Brain microvascular endothelial cell (primary cell): ENCODE results near the gene SDK2.

Experiments
- DNase-seq: peaks from one replicate; pipeline ENCODE4 v3.0.0-alpha.2; 2020
- H3K27ac ChIP-seq: fragments of 250-450 bp; sonication (Bioruptor Pico); 2 replicates; pipeline ENCODE4 v1.5.1; 2020; ENCODE audit warnings: mild to moderate bottlenecking, moderate library complexity
- H3K27me3 ChIP-seq: fragments of 250-450 bp; sonication (Bioruptor Pico); replicated peaks from 2 replicates; pipeline ENCODE4 v1.5.1; 2020; ENCODE audit warnings: mild to moderate bottlenecking
- H3K36me3 ChIP-seq: fragments of 250-450 bp; sonication (Bioruptor Pico); replicated peaks from 2 replicates; pipeline ENCODE4 v1.5.1; 2020; ENCODE audit warnings: mild to moderate bottlenecking
- H3K4me3 ChIP-seq: 2 replicates; pipeline ENCODE4 v1.5.1; 2011; ENCODE audit warnings: low read depth, mild to moderate bottlenecking, control low read depth, low read length, moderate library complexity
- in situ Hi-C: cut with HindIII; loops from 2 replicates; pipeline ENCODE4 v1.10.0; 2017; ENCODE audit warnings: low sequenced_read_pairs, low pct_ligation_motif_present
- TF ChIP-seq, protein P1 (sequence below): IDR thresholded peaks from 2 replicates; pipeline ENCODE4 v1.5.1; 2011; ENCODE audit warnings: low read depth, mild to moderate bottlenecking, moderate library complexity, low read length, control low read depth, inconsistent platforms; ENCODE audit errors: missing control alignments

Gene SDK2

DNA sequence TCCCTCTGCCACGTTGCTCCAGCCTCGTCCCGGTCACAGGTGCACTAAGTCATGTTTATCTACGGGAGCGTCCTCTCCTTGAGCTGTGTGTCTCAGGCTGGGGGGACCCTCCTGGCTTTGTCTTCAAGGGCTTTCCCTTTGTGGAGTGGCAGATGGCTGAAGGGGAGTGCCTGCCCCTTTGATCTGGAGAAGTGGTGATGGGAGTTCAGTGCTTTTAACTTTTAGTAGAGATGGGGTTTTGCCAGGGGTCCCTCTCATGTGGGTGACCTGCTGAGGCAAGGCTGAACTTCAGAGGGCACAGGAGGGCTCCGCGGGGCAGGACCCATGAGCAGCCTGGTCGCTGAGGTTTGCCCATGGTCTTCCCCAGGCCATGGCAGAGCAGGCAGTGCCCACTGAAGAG lies 259.3 kb downstream of the SDK2 start:
- H3K27me3 ChIP-seq = no peaks in the 10 kb centered on the region
- H3K36me3 ChIP-seq = no peaks in the 10 kb centered on the region
- no peak for DNase-seq
- no peak overlapping the region for H3K4me3 ChIP-seq
- TF ChIP-seq, protein P1, sequence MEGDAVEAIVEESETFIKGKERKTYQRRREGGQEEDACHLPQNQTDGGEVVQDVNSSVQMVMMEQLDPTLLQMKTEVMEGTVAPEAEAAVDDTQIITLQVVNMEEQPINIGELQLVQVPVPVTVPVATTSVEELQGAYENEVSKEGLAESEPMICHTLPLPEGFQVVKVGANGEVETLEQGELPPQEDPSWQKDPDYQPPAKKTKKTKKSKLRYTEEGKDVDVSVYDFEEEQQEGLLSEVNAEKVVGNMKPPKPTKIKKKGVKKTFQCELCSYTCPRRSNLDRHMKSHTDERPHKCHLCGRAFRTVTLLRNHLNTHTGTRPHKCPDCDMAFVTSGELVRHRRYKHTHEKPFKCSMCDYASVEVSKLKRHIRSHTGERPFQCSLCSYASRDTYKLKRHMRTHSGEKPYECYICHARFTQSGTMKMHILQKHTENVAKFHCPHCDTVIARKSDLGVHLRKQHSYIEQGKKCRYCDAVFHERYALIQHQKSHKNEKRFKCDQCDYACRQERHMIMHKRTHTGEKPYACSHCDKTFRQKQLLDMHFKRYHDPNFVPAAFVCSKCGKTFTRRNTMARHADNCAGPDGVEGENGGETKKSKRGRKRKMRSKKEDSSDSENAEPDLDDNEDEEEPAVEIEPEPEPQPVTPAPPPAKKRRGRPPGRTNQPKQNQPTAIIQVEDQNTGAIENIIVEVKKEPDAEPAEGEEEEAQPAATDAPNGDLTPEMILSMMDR = no peak
- no peak overlapping the region for H3K27ac ChIP-seq
- in situ Hi-C loops = no loop called here

DNA sequence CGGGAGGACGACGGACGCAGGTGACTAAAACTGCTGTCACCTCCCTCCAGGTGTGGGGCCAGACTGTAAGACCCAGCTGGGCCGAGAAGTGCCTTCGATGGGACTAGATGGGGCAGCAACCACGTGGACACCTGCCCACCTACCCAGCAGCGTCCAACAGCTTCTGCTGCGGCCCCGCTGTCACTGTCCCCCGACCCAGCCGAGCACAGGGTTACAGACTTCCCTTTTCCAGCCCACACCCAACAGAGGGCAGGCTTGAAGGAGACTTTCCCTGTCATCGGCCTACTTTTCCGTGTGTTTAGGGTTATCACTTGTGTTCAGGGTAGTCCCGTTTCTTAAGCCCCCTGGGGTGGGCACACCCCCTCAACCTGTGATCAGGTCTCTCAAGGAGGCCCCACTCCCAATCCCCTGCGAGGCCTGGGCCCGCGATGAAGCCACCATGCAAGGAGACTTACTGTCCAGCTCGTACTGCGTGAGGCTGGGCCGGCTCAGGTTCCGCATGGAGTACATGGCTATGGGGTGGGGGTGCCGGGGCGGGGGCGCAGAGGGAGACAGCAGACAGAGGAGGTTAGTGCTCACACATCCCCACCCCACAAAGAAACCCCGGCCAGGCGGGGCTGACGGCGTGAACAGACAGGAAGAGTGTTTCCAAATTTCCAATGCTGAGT lies 263.7 kb downstream of the SDK2 start:
- Histone ChIP-seq H3K4me3 (no peak overlapping the region), H3K27ac (no peak overlapping the region), H3K27me3 (no peaks in the 10 kb centered on the region), H3K36me3 (no peaks in the 10 kb centered on the region)
- TF ChIP-seq, protein P1 = no peak
- in situ Hi-C loops = no loop called here
- DNase-seq = no peak

DNA sequence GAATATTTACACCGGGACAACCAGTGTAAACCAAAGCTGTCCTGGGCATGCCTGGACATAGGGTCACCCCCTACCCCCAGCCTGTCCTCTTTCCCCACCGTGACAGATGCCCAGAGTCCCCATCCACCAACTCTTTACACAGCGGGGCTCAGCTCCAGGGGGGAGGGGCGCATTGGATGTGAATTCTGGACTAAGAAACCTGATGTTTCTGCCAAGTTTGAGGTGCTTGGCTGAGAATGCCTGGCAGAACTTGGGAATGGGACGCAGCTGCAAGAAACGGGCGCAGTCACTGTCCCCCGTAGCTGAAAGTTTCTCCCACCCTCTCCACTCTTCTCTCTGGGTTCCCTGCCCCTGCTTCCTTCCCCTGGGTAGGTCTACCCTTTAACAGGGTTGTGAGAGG lies 264.4 kb downstream of the SDK2 start:
- Histone ChIP-seq H3K4me3 (no peak overlapping the region), H3K27ac (no peak overlapping the region), H3K36me3 (no peaks in the 10 kb centered on the region), H3K27me3 (no peaks in the 10 kb centered on the region)
- TF ChIP-seq, protein P1 = no peak
- in situ Hi-C loops = no loop called here
- DNase-seq = no peak

DNA sequence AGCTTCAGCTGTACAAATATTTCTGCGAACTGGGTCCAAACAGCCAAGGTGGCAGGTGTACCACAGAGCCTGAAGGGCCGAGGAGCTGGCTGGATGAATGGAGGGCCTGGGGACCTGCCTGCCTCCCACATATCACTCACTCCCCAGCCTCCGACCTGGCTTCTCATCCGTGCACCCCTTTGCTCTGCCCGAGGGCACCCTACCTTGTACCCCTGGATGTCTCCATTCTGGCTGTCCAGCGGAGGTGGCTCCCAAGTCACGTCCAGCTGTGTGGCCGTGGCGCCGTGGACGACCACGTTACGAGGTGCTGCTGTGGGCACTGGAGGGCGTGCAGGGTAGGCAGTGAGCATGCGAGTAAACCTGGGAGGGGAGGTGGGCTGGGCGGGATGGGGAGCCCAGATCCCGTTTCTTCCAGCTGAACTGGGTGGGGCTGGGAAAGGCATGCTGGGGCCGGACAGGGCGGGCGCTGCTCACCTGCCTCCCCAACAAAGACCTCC lies 265.2 kb downstream of the SDK2 start:
- in situ Hi-C loops = no loop called here
- DNase-seq = no peak
- TF ChIP-seq, protein P1 = no peak
- Histone ChIP-seq H3K27ac (no peak overlapping the region), H3K36me3 (no peaks in the 10 kb centered on the region), H3K27me3 (no peaks in the 10 kb centered on the region), H3K4me3 (no peak overlapping the region)

DNA sequence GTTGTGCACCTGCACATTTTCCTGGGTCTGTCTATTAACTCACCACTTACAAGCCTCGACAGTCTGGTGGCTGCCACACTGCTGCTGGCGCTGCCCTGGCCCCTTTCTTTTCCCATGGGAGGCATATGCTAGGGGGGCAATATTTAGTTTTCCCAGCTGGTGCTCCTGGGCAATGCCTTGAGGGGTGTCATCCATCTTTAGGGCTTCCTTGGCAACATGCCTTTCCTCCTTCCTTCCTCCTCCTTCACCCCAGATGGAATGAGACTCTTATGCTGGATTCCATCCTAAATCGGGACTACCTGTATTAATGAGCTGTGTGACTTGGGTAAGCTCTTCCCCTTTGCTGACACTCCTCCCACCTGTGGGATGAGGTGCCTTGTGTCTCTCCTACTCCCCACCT lies 267.6 kb downstream of the SDK2 start:
- H3K27me3 ChIP-seq = no peaks in the 10 kb centered on the region

DNA sequence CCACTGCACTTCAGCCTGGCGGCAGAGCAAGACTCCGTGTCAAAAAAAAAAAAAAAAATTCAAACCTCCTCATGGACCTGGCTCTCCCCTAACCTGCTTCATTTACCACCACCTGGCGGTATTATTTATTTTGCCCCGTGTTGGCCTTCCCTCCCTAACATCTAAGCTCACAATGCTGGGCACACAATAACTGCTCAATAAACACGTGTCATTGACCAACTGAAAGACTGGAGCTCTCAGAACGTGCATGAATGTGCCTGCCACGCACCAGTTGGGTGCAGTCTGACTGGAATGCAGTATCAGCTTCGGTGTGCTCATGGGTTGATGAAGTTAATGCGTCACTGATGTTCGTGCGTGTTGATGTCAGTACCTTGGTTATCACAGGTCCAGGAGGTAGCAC lies 268.1 kb downstream of the SDK2 start:
- H3K36me3 ChIP-seq = no peaks in the 10 kb centered on the region
- no peak overlapping the region for H3K4me3 ChIP-seq
- no peak for DNase-seq
- in situ Hi-C loops = no loop called here
- no peaks in the 10 kb centered on the region for H3K27me3 ChIP-seq
- H3K27ac ChIP-seq = no peak overlapping the region
- TF ChIP-seq, protein P1 = no peak

More for the DNA sequence above, 267.6 kb downstream of the SDK2 start:
- in situ Hi-C loops = no loop called here
- Histone ChIP-seq H3K27ac (no peak overlapping the region), H3K36me3 (no peaks in the 10 kb centered on the region), H3K4me3 (no peak overlapping the region)
- DNase-seq = no peak
- TF ChIP-seq, protein P1 = no peak
